ENCODE data around the gene KLK15.

DNA sequence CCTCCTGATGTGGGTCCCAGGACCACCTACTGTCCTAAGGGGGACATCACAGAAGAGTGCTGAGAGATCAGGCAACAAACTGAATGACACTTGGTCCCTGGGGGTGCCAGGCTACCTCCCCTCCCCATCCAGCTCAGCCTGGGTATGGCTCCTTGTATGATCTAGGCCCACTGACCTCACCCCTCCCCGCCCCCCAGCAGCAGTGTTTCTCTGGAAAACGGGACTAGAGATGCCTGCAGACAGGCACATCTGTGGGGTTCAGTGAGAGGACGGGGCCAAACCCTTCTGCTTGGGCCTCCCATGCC is 33.9 kb downstream of the KLK15 start:
- TF ChIP-seq CTCF (IDR thresholded peaks at IDR 0.05; ENCODE audit: insufficient read depth, low read length), result no peak
- no peak for TF ChIP-seq REST (IDR thresholded peaks at IDR 0.05; ENCODE audit: insufficient replicate concordance, low read depth)
- TF ChIP-seq POLR2AphosphoS5 (IDR thresholded peaks at IDR 0.05; ENCODE audit: low read depth), result no peak; the same call in 1 of the 2 replicates
- no peak for TF ChIP-seq SPI1 (IDR thresholded peaks at IDR 0.05; ENCODE audit: borderline replicate concordance, low read depth)
